OCI-LY7 (cell line): ENCODE data around the gene IFT22.

Experiments
- EZH2phosphoT487 ChIP-seq: fragments of 200-600 bp; sonication (generic); IDR thresholded peaks from 2 replicates; pipeline ENCODE4 v1.6.1; 2018; ENCODE audit warnings: low read depth, borderline replicate concordance, mild to moderate bottlenecking, mixed run types, antibody characterized with exemption, low read length, moderate library complexity, mixed read lengths
- TF ChIP-seq, protein P1 (sequence below): fragments of 200-600 bp; sonication (generic); conservative IDR thresholded peaks from 2 replicates; pipeline ENCODE4 v1.5.1; 2014; ENCODE audit warnings: mild to moderate bottlenecking, antibody characterized with exemption, low read length, moderate library complexity, mixed read lengths

DNA sequence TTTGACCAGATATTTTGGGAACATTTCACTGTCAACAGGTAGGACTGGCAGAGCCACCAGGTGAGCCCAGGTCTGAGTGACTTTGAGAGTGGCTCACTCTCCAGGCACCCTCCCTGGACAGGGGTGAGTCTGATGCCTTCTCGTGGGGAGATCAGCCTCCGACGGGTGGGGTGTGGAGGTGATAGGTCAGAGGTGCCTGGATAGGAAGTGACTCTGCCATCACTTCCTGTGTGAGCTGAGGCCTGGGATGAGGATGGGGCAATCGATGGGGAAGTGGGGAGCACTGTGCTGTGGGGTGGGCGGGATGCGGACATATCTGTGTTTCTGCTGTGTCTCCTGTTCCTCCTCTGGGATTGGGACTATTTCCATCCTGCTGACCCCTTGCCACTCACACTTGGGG is 34.6 kb downstream of the IFT22 start:
- TF ChIP-seq, protein P1, sequence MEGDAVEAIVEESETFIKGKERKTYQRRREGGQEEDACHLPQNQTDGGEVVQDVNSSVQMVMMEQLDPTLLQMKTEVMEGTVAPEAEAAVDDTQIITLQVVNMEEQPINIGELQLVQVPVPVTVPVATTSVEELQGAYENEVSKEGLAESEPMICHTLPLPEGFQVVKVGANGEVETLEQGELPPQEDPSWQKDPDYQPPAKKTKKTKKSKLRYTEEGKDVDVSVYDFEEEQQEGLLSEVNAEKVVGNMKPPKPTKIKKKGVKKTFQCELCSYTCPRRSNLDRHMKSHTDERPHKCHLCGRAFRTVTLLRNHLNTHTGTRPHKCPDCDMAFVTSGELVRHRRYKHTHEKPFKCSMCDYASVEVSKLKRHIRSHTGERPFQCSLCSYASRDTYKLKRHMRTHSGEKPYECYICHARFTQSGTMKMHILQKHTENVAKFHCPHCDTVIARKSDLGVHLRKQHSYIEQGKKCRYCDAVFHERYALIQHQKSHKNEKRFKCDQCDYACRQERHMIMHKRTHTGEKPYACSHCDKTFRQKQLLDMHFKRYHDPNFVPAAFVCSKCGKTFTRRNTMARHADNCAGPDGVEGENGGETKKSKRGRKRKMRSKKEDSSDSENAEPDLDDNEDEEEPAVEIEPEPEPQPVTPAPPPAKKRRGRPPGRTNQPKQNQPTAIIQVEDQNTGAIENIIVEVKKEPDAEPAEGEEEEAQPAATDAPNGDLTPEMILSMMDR: no peak
- TF ChIP-seq EZH2phosphoT487: no peak
